GM18861 (cell line): ENCODE data around the gene ETV1.

Experiments
- ATAC-seq: cut with Tn5 transposase; IDR thresholded peaks from one replicate; pipeline ENCODE4 v1.9.1; 2021; ENCODE audit not compliant: unreplicated experiment

Gene ETV1

DNA sequence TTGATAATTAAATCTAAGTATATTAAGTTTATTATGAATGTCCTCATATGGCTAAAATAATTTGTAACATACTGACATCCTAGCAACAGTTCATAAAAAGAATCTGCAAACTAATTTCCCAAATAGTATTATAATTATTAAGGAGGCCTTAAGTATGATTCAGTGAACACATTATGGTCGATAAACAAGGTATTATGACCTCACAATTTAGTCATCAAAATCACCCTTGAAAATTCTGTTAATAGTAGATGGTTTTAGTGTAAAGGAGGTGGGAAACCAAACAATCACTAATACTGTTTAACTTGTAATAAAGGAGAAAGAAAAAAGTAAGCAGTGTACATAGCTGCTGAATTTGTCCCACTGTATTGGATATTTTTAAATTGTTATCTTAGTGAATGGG lies 2.1 kb downstream of the ETV1 start:
- ATAC-seq, result no peak

DNA sequence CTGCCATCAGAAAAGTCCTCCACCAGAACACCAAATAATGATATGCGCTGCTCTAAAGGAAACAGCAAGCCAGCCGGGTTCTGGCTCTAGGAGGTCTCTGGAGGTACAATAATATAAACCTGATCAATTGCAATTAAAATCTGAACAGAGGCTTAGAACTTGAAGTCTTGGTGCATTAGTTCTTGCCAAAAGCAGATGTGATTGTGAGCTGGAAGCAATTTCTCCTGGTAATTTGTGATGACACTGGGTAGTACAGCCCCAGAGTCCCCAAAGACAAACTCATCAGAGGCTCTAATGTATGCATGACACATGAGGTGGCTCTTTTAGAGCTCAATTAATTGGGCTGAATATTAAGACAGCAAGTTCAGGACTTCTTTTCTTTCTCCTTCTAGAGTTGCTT lies 3.3 kb downstream of the ETV1 start:
- ATAC-seq, result no peak

DNA sequence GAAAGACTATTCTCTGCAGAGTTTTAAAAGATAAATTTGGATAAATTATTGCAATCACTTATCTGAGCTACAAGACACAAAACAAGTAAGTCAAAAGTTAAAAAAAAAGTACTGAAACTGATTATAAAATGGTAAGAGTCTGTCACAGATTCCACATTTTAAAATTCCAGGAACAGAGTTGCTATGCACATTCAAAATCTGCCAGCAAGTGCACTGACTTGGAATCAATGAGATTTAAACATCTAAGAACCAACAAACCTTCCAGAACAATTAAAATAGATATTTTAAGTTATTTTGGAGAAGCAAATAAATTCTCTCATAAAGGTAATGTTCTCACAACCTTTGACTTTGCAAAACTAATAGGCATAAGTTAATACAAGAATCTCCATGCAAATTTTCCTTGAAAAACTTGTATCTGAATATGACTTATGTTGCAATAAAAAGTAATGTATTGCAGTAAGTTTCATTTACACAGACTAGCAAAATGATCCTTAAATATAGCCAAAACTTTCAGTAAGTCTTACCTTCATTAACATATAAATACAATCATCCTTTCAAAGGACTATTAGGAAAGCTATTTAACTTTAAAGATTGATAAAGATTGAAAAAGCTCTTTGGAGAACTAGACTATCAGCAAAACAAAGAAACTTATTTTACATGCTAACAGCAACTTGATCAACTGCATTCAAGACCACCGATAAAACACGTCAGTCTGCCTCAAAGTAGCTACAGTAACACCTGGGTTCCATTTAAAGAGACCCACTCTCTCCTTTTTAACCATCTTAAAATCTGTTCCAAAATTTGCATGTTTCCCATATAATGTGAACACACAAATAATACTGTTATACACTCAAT lies 4.4 kb downstream of the ETV1 start:
- ATAC-seq, result no peak

DNA sequence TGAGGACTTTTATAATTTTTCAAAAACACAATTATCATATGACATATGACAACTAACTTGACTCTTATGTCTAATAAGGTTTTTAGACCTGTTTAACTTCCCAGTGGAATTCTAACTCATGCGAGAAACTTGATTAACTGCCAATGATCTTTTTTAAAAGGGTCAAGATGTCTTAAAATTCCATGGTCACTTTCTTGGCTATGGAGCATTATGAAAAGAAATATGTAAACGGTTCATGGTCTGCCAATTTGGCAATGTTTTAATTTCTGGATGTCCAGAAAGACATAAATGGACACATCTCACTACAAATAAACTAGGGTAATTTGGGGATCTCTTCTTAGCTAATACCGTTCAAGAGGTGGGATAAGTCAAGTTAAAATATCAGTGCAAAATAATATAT lies 5.4 kb downstream of the ETV1 start:
- no peak for ATAC-seq

DNA sequence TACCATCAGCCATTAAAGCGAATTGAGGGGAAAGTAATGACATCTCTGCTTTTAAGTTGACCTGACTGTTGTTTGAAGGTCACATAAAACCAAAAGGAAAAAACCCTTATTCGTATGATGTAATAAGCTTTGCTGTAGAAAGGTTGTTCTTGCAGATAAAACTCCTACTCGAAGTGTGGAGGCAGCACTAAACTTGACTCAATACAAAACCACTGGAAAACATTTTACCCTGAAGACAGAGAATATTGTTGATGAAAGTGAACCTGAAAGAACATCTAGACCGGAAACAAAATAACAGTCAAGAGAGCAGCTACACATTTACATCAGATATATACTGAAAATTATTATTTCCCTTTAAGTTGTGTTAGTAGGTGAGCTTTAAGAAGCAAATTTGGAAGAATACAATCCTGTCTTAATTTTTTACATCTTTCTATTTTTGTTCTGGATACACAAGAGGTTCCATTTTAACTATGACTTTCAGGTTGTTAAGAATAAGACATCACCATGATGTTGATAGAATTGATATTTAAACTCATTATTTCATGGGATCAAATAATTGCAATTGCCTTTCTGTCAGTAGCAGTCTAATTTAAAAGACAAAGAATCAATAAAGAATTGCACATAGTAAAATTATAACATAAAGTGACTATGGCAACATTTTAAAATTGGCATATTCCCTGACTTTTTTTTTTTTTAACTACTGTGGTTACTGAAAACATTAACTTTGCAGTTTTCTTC lies 6.4 kb downstream of the ETV1 start:
- no peak for ATAC-seq

DNA sequence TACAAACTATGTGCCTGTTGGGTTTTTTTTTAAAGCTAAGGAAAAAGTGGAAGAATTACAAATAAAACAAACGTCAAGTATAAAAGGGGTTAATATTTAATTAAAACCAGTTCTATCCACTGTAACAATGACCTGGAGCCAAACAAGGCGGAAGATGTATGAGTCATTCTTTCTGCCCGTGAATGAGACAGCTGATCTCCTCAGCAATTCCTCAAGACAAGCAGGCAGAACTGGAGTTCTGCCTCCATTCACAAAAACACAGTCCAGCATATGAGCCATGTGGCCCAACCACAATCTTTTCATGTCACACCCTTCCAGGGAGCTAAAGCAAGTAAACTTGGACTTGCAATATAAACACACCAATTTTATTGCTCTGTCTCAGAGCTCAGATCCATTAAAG lies 8.4 kb downstream of the ETV1 start:
- ATAC-seq, result no peak

DNA sequence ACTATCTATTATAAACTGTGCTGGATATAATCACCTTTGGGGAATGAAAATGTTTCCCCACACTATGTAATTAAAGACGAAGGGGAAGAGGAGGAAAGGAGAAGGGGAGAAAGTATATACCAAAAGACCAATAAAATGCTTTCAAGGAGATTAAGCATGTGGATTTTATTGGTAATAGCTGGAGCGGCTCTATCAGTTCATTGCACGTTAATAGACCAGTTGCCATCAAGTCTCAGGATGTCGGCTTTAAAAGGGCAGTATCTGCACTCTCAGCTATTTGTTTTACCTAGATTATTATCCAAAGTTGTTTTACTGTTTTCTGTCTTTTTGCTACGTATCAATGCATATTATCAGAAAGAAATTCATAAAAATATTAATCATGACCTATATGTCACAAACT lies 9.0 kb downstream of the ETV1 start:
- ATAC-seq, result no peak

DNA sequence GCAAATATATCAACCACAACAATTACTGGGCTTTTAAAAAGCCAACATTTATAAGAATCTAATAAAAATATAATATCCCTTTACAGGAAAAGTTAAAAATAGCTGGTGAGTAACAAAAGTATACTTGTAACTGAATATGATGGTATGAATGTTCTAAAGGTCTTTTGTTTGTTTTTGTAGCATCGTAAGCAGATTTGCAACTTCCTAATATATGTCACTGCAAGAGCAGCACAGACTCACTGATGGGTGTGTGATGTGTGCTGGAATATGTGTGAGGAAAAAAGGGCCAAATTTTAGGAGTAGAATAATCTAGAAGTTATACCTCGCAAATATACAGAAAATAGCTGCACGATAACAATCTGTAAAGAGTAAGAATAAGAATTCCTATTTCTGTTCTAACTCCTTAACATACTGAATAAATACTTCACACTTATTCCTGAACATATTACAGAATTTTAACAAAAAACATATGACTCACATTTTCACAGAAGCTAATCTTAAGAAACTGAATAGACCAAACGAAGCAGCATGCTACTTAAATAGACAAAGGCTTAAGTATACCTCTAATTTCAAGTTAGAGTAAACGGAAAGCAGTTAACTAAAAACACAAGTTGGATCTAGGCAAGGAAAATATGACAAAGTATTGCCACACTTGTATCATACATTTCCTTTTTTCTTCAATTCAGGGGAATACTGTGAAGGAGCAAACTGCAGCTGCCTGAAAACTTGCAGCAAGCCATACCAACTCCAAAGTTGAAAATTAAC lies 9.6 kb downstream of the ETV1 start:
- ATAC-seq, result no peak

DNA sequence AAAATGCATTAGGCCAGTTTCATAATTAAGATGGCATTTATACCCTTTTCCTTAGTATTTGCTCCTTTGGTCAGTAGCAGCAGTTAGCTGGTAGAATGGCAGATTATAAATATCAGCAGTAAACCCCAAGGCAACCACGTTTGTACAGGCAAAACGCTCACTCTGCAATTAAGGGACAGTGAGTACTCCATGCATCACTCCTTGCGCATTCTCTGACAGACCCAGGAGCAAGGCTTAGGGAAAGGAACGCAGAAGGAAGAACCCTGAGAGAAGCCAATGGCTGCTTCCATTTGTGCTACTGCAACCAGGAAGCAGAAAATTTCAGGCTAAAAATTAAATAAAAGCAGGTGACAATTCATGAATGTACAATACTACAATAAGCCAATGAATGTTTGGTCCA lies 12.9 kb downstream of the ETV1 start:
- no peak for ATAC-seq

DNA sequence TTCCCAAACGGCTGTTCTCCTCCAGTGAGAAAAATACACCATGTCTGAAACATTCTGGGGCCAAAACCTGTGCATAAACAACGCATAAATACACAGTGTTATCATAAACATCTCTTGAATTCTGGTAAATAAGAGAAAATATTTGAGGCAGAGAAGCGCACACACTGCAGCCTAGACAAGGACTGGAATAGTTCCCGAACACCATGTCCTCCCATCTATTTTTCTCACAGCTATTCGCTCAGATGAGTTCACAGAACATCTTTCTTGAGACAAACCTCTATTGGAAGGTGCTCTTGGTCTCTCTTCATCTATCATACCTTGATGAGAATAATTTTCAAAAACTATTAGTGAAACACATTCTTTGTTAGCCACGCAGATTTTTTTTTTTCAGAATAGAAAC lies 24.4 kb downstream of the ETV1 start:
- no peak for ATAC-seq

DNA sequence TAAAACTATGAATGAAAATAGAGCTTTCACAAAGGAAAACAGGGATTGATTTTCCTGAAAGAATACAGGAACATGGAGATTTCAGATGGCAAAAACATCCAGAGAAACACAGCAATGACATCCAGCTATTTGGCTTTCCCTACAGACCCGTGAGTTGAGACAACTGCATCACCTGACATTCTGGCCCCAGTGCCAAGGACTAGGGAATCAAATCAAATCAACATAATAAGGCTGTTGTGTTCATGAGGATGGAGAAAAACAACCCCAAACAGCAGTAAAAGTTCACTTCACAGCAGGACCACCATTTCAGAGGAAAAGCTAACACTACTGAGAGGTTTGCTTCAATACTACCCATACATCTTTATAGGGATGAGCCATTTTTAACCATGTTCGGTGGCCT lies 25.5 kb downstream of the ETV1 start:
- ATAC-seq, result no peak

DNA sequence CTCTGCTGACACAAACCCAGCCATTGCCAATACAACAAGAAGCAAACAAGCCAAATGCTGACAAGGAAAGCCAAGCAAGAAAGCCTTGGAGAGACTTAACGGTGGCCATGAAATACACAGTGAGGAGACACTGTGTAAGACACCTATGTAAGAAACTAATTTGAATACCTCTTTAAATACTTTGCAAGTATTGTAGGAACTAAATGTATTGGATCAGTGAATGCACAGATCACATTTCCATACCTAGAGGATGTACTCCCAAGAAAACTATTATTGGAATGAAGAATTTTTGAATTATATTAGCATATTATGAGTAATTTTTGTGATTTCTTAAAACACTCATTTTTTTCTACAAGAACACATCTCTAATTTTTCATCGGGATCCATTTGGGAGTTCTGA lies 34.0 kb downstream of the ETV1 start:
- ATAC-seq, result no peak

DNA sequence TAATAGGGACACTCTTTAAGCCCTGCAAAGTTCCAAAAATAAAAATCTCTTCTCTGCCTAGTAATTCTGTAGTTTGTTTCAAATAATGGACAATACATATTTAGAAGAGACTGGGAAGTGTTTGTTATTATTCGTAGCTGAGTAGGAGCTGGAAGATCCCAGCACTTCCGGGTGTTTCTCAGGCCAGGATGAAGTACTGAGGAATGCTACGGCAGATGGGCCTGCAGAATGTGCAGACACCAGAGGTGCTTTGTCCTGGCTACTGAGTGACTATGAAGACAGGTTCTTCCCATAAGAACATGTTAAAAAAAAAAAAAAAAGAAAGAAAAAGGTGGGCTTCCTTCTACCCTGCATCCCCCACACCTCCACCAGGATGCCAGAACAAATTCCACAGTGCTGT lies 36.1 kb downstream of the ETV1 start:
- no peak for ATAC-seq

DNA sequence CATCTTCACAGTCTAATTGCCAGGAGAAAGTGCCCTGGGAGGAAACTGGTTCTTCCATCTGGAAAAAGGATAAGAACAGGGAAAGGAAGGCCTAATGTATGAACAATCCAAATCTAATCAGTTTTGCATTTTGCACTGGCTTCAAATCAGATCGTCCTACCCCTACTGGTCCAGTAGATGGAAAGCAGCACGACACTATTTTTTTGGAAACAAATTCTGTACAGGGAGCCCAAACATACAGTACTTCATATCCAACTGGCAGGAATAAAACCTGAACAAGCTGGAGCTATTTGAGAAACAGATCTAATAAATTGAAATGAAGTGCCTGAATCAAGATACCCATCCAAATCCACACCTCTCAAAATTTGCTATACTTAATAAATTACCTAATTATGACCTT lies 36.5 kb downstream of the ETV1 start:
- no peak for ATAC-seq

DNA sequence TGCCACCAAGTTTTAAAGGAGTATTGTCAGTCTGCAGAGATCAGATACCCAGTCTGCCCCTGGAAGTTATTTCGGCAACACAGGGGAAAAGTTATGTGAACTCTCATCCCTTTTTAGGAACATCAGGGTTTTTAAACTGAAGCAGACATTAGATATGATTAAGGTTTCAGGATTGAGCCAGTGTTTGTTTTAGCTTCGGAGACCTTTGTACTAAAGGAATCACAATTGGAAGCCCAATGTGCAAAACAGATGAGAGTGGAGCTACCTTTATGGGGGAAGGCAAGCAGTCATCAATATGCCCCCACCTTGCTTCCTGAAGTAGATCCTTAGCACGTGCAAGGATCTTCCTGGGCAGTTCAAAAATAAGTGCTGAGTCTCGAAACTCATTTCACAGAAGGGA lies 39.5 kb downstream of the ETV1 start:
- ATAC-seq, result no peak

DNA sequence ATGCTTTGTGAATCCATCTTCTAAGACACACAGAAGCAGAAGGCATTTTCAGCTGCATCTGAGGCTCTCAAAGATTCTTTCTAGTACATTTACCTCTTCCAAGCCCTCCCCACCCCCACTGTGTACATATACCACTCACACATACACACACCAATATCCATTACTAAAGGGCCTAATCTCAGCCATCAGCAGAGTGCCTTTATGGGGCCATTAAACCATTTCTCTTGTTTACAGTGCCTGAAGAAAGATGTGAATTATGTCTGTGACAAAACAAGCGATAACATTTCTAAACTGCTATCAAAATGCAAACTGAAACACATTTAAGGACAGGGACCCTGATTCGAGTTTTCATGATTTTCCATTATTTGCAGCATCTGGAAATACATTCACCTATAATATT lies 40.0 kb downstream of the ETV1 start:
- no peak for ATAC-seq

DNA sequence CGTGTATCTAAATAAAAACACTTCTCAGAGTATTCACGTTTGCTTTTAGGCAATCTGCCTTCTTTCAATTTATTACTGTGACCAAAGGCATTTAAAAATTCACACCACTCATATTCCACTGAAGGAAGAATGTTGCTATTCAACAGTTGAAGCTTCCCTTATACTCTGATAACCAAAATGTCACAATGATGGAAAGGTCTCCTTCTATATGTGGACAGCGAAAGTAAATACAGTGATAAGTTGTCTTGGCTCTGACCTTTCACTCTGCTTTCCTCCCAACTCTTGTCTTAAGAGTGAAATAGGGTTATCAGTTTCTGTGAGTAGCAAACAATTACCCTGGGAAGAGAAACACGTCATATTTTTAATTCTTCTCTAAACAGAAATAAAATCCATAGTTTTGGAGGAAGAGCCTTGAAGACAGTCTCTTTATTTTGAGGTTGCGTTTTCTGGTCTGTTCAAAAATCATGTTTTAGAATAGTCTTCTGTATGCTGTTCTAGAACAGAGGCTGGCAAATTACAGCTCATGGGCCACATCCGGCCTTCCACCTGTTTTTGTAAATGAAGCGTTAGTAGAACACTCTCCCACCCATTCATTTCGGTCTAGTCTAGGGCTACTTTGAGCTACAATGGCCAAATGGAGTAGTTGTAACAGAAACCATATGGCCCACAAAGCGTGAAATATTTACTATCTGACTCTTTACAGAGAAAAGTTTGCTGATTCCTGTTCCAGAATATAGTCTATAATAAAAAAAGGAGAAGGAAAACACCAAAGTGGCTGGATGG lies 41.3 kb downstream of the ETV1 start:
- ATAC-seq, result no peak

DNA sequence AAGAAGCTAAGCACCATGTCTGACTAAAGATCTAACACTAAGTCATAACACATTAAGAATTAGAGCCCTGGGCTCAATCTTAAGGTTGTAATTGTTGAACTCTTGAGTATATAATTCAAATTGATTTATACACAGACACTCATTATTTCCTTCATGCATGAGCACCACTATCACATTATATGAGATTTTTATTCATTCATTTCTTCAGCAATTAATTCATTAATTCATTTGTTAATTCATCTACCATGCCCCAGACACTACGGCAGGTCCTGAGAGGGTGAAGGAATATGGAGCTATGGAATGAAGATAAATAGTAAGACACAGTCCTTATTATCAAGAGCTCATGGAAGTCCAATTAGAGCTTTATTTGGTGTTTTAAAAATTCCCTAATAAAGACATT lies 41.9 kb downstream of the ETV1 start:
- ATAC-seq, result no peak

DNA sequence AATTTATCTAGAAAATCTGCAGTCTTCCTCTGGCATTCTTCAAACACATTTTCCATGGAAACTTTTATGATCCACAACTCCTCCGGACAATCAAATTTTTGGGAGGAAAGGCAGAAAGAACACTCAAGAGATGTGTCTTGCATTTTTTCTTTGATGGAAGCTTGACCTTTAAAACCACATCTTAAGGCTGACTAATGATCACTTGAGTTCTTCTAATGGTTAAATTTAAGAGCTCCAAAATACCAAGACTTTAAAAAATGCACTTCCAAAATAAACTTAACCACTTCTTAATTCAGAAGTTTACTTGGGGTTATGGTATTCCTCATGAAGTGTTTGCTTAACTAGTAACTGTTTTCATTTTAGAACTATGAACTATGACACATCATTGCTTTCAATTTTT lies 43.3 kb downstream of the ETV1 start:
- no peak for ATAC-seq

DNA sequence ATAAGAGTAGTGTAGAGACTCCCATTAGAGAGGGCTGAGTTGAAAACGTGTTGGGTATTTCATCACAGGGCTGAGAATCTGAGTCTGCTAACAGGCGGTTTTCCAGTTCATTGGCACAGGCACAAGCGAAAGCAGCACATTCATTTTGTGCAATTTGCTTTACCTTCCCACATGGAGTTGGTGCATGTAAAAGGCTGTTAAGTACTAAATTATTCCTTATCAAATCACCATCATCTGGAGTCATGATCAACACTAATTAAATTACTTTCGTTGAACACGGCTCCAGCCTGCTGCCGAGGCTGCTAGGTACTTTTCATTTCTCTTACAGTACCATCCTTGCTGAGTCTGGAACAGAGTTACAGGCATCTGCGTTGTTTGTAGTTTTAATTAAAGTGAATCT lies 43.8 kb downstream of the ETV1 start:
- no peak for ATAC-seq

DNA sequence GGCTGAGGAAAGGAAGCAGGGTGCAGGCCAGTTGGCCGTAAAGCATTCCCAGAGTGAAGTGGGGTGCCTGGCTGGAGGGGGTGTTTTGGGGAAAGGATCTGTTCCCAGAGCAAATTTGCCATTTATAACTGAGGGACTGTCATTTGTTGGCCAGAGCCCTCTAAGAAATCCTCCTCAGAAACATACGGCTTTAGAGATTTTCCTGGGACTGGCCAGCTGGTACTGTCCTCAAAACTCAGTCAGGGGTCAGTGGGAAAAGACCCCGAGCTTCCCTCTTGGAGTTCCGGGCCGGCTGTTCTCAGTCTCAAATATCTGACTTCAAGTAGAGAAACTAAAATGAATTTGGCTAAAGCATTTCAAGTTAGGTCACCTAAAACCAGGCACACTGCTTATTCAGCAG lies 55.9 kb downstream of the ETV1 start:
- ATAC-seq, result no peak
